Upper lobe of right lung (tissue), 1 donor: ENCODE data around the gene RIPOR3. TPM values are rescaled to one million over a fixed set of nuclear protein-coding genes. Genes with fewer than 3 reads are reported as not detected.
"Not testable (repeated sequence)": the region's sequence is repeated elsewhere in the genome, so short reads cannot be mapped to it uniquely, and the experiment has no call there.

Experiments used
- ATAC-seq: fragments of 200-7000 bp; cut with Tn5 transposase; one replicate; pipeline ENCODE4 v1.9.1; 2020; ENCODE audit warnings: mild to moderate bottlenecking, moderate library complexity
- DNase-seq: peaks from one replicate; pipeline ENCODE4 v3.0.0-alpha.2; 2020
- H3K27ac ChIP-seq: fragments of 200-600 bp; one replicate; pipeline ENCODE4 v1.8.0; 2022
- H3K27me3 ChIP-seq: fragments of 200-600 bp; one replicate; pipeline ENCODE4 v1.8.0; 2022; ENCODE audit warnings: mild to moderate bottlenecking
- H3K36me3 ChIP-seq: fragments of 200-600 bp; one replicate; pipeline ENCODE4 v1.8.0; 2022
- H3K4me1 ChIP-seq: fragments of 200-600 bp; one replicate; pipeline ENCODE4 v1.8.0; 2022
- H3K4me3 ChIP-seq: fragments of 200-600 bp; one replicate; pipeline ENCODE4 v1.8.0; 2022; ENCODE audit warnings: mild to moderate bottlenecking
- H3K9me3 ChIP-seq: fragments of 200-600 bp; one replicate; pipeline ENCODE4 v1.8.0; 2022
- CTCF ChIP-seq: fragments of 200-600 bp; IDR thresholded peaks from one replicate; pipeline ENCODE4 v1.8.0; 2022; ENCODE audit warnings: antibody characterized with exemption
- intact Hi-C: fragments of 100-400 bp; cut with DNase I; formaldehyde crosslinking; loops from one replicate; pipeline ENCODE4 v1.11.0; 2022
- microRNA-seq: library from miRNA; unstranded; fragments of <30 nt; microRNA quantifications from one replicate; pipeline ENCODE4 v1.2.0, GENCODE V29; 2020; ENCODE audit warnings: borderline microRNAs expressed
- total RNA-seq: library from RNA; stranded (reverse); fragmentation: NEBNext Ultra II Directional; extraction: Animal tissue kit (Norgen Biotek cat#: 25700); gene quantifications from one replicate; pipeline ENCODE4 v1.2.1, GENCODE V29; 2021
- donor health status: DM: no; HTN: yes; CAD: no; lungs with severe emphysema.

Gene RIPOR3
- total RNA-seq, 1 donor from 2014 or later: 6.8 TPM

- intact Hi-C loops: no loop called here
- no peak overlapping the region for H3K4me3 ChIP-seq
- DNase-seq: no peak
Observed at GRCh38 chr20:50540620-50541605, 150.4 kb downstream of the RIPOR3 start.

GRCh38 chr20:50539798-50540197, 151.5 kb downstream of the RIPOR3 start:
- H3K4me3 ChIP-seq, H3K36me3 ChIP-seq, H3K27me3 ChIP-seq, ATAC-seq, H3K9me3 ChIP-seq, DNase-seq, intact Hi-C loops: not testable (repeated sequence)
- Histone ChIP-seq H3K4me1 (peaks cover 87% of the 10 kb centered on the region), H3K27ac (peak overlapping the region; percentile 71)

More at GRCh38 chr20:50540620-50541605, 150.4 kb downstream of the RIPOR3 start:
- H3K36me3 ChIP-seq: no peaks in the 10 kb centered on the region
- peaks cover 76% of the 10 kb centered on the region for H3K4me1 ChIP-seq
- no peaks in the 10 kb centered on the region for H3K27me3 ChIP-seq
- H3K9me3 ChIP-seq: no peaks in the 10 kb centered on the region
- ATAC-seq: peak; percentile 83
- peak overlapping the region; percentile 71 for H3K27ac ChIP-seq
- no peak for TF ChIP-seq CTCF

GRCh38 chr20:50538276-50538675, 153.1 kb downstream of the RIPOR3 start:
- no peak for ATAC-seq
- H3K27me3 ChIP-seq: no peaks in the 10 kb centered on the region
- no peak for TF ChIP-seq CTCF
- no peak for DNase-seq
- H3K4me1 ChIP-seq: peaks cover 89% of the 10 kb centered on the region
- no peak overlapping the region for H3K4me3 ChIP-seq
- intact Hi-C loops: no loop called here
- H3K27ac ChIP-seq: peak overlapping the region; percentile 51
- H3K36me3 ChIP-seq: no peaks in the 10 kb centered on the region
- H3K9me3 ChIP-seq: no peaks in the 10 kb centered on the region

GRCh38 chr20:50537546-50538201, 153.7 kb downstream of the RIPOR3 start:
- no peak for DNase-seq
- no peak for TF ChIP-seq CTCF
- Histone ChIP-seq H3K4me1 (peaks cover 89% of the 10 kb centered on the region), H3K4me3 (no peak overlapping the region), H3K27me3 (no peaks in the 10 kb centered on the region), H3K36me3 (no peaks in the 10 kb centered on the region), H3K27ac (peak overlapping the region; percentile 51), H3K9me3 (no peaks in the 10 kb centered on the region)
- peak; percentile 47 for ATAC-seq
- intact Hi-C loops: no loop called here

- intact Hi-C loops: no loop called here
- peaks cover 83% of the 10 kb centered on the region for H3K4me1 ChIP-seq
- no peaks in the 10 kb centered on the region for H3K27me3 ChIP-seq
- H3K36me3 ChIP-seq: no peaks in the 10 kb centered on the region
- no peaks in the 10 kb centered on the region for H3K9me3 ChIP-seq
- DNase-seq: no peak
- ATAC-seq: peak; percentile 63
- H3K4me3 ChIP-seq: no peak overlapping the region
- no peak for TF ChIP-seq CTCF
- no peak overlapping the region for H3K27ac ChIP-seq
Observed at GRCh38 chr20:50536333-50536732, 155.0 kb downstream of the RIPOR3 start.

Small RNA genes within 50 kb of the gene (microRNA-seq; reads per million reads assigned to microRNA genes)
- gene MIR1302-5: not detected
- not detected for gene MIR645

Other genes with a start within 250 kb of the RIPOR3 start
- 101 TPM for gene PTPN1, start 181.2 kb downstream of the RIPOR3 start, total RNA-seq
- 43.2 TPM for gene PARD6B, start 40.0 kb upstream of the RIPOR3 start, total RNA-seq
- gene BCAS4, start 103.5 kb upstream of the RIPOR3 start, total RNA-seq: 4.3 TPM
- gene ADNP, start 239.9 kb upstream of the RIPOR3 start, total RNA-seq: 54.1 TPM